ENCODE results near the gene KLRC2.
"Not testable (repeated sequence)": the region's sequence is repeated elsewhere in the genome, so short reads cannot be mapped to it uniquely, and the experiment has no call there.

KLRC2 gene

GRCh38 chr12:10404798-10405197 lies 31.0 kb downstream of the KLRC2 start:
- no peak for DNase-seq

DNA sequence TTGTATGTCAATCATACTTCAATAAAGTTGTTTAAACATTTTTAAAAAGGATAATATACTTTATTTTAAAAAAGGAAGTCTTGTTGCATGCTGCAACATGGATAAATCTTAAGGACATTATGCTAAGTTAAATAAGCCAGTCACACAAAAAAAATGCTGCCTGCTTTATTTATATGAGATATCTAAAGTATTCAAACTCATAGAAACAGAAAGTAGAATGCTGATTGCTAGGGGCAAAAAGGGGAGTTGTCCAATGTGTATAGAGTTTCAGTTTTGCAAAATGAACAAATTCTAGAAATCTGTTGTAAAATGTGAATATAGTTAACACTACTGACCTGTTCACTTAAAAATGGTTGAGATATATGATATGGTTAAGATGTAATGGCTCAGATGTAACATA lies 35.0 kb downstream of the KLRC2 start:
- no peak for DNase-seq

DNA sequence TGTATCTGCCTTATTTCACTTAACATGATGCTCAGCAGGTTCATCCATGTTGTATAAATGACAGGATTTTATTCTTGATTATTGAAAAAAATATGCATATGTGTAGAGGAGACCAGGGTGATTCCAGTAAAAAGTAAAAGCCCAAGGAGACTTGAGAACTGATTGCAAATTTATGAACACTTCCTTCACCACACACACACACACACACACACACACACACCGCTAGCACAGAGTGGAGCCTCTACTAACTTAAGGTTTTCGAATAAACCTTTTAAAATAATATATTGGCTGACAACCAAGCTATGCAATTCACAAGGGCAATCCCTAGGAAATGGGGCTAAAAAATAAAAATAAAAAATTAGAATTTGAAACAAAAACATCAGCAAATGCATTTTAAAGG lies 37.6 kb downstream of the KLRC2 start:
- no peak for DNase-seq

GRCh38 chr12:10397296-10397695 lies 38.5 kb downstream of the KLRC2 start:
- DNase-seq, result no peak

- DNase-seq, result not testable (repeated sequence)
These were observed 39.6 kb downstream of the KLRC2 start for GRCh38 chr12:10396176-10396575.

DNA sequence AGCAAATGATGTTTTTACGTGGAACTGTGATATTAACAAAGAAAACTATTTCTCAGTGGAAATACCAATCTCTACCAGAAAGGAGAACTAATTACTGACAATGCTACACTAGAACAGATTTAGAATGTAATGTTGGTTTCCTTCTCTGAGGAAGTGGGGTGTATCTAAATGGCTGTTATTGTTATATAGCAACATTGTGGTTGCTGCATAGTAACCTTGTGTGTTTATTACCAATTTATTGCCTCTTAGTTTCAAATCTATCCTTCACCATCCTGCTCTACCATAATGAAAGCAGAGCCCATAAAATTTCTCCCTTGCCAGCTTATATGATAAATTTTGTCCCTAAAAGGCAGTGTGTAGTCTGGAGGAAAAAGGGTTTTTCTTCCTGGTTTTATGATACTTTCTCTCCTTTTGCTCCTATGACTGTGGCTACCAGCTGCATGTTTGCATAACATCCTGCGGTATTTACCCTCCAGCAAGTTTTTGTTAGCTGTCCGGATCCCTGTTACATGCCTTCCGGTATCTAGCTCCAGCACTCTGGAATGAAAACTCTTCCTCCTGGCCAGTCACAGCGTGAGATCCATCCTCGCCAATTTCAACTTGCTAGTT lies 40.3 kb downstream of the KLRC2 start:
- no peak for DNase-seq

DNA sequence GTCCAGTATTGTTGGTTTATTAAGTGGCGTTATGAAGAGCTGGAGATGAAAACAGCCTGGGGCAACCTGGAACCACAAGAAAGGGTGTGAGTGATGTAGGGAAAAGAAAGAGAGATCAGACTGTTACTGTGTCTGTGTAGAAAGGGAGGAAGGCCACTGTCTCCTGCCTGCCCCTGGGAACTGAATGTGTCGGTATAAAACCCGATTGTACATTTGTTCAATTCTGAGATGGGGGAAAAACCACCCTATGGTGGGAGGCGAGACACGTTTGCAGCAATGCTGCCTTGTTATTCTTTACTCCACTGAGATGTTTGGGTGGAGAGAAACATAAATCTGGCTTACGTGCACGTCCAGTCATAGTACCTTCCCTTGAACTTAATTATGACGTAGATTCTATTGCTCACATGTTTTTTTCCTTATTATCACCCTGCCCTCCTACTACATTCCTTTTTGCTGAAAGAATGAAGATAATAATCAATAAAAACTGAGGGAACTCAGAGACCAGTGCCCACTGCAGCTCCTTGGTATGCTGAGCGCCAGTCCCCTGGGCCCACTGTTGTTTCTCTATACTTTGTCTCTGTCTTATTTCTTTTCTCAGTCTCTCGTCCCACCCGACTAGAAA lies 41.2 kb downstream of the KLRC2 start:
- not testable (repeated sequence) for DNase-seq

DNA sequence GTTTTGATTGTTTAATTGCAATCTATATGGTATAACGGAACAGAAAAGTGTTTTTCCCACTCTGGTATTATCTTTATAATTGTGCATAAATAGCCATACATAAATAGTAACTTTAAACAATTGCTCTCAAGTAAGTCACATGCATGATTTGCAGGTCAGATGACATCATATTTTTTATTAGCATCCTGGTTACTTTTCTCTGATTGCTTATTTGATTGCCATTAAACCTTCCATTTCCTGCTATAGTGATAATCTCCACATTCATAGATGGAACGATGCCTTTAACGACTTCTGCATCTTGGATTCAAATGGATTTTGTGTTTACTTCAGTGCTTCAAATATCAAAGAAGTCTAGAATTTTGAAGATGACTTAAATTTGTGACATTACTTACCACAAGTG lies 42.5 kb downstream of the KLRC2 start:
- DNase-seq, result no peak

- DNase-seq, result no peak
These were observed 43.3 kb downstream of the KLRC2 start for GRCh38 chr12:10392394-10392930.

- not testable (repeated sequence) for DNase-seq
These were observed 44.8 kb downstream of the KLRC2 start for GRCh38 chr12:10390991-10391390.

GRCh38 chr12:10389904-10390303 lies 45.9 kb downstream of the KLRC2 start, which contains the start of gene KLRK1:
Gene KLRK1 (minus strand): TSS chr12:10390041. CDS start chr12:10388810, 1,231 bp downstream.
- DNase-seq, result no peak

- DNase-seq, result no peak
These were observed 47.0 kb downstream of the KLRC2 start for GRCh38 chr12:10388624-10389413.

DNA sequence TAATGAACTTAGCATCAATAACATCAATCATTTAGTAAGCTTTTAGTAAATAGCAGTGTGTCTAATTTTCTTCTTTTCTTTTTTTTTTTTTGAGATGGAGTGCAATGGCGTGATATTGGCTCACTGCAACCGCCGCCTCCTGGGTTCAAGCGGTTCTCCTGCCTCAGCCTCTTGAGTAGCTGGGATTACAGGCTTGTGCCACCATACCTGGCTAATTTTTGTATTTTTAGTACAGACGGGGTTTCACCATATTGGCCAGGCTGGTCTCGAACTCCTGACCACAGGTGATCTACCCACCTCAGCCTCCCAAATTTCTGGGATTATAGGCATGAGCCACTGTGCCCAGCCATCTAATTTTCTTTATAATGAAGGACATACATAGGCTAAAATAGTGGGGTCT lies 48.3 kb downstream of the KLRC2 start:
- not testable (repeated sequence) for DNase-seq

DNA sequence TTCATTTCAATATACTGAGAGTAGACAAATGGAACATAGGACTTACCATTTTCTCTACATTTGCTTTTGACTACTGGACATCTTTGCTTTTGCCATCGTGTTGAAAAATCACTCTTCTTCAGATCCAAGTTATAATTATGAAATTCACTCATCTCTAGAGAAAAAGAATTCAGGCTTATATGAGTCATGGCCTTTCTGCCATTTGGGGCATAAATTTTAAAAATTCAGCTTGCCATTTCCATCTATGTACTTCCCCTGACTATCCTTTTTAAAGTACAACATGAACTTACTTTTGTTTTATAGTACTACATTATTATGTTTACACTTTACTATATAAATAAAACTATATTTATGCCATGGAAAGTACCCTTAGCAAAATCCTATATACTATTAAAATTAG lies 49.0 kb downstream of the KLRC2 start:
- DNase-seq, result no peak

GRCh38 chr12:10385166-10385613 lies 50.6 kb downstream of the KLRC2 start:
- no peak for DNase-seq

DNA sequence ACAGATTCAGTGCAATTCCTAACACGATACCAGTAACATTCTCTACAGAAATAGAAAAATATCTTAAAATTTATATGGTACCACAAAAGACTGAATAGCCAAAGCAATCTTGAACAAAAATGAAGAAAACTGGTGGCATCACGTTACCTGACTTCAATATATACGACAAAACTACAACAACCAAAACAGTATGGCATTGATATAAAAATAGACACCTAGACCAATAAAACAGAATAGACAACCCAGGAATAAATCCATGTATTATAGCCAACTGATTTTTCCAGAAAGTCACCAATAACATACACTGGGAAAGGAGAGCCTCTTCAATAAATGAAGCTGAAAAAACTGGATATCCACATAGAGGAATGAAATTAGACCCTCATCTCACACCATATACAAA lies 51.6 kb downstream of the KLRC2 start:
- DNase-seq, result no peak

DNA sequence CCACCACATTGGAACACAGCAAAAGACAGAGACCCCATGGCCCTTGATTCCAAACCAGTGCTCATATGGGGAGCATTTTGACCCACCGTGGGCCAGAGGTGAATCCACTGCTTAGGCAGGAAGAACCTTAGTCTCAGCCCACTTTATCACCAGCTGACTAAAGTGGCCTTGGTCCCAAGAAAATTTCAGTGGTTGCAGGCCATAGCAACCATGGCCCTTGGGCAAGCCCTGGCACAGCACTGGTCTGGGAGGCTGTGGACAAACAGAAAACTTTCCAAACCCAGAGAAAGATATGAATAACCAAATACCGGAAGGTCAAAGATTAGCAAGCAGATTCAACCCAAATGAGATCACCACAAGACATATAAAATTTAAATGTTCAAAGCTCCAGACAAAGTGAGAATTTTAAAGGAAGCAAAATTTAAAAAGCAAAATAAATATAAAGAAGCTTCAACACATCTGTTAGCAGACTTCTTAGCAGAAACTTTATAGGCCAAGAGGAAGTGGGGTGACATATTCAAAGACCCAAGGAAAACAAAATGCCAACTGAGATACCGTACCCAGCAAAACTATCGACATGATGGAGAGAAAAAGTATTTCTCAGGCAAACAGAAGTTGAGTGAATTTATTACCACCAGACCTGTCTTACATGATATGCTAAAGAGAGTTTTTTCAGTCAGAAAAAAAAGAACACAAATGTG lies 53.7 kb downstream of the KLRC2 start:
- DNase-seq, result no peak
